IPS-20b (cell line): Measurements from ENCODE around the gene NUDT15.

Experiments
- H3K27ac ChIP-seq: one replicate; pipeline ENCODE4 v1.5.1; 2013; ENCODE audit warnings: low read length
- H3K27me3 ChIP-seq: 2 replicates; pipeline ENCODE4 v1.6.1; 2013; ENCODE audit warnings: mild to moderate bottlenecking, low read length, inconsistent platforms; ENCODE audit not compliant: insufficient read depth
- H3K36me3 ChIP-seq: 2 replicates; pipeline ENCODE4 v1.6.1; 2013; ENCODE audit warnings: low read depth, mild to moderate bottlenecking, inconsistent platforms, low read length, moderate library complexity; ENCODE audit not compliant: insufficient read depth
- H3K4me1 ChIP-seq: 2 replicates; pipeline ENCODE4 v1.6.1; 2013; ENCODE audit warnings: mild to moderate bottlenecking, control low read depth, inconsistent platforms, low read length, moderate library complexity; ENCODE audit not compliant: insufficient read depth
- H3K4me3 ChIP-seq: 2 replicates; pipeline ENCODE4 v1.5.1; 2013; ENCODE audit warnings: mild to moderate bottlenecking, low read length, inconsistent platforms
- H3K9ac ChIP-seq: 2 replicates; pipeline ENCODE4 v1.6.1; 2013; ENCODE audit warnings: low read depth, mild to moderate bottlenecking, inconsistent platforms, low read length, moderate library complexity
- H3K9me3 ChIP-seq: 2 replicates; pipeline ENCODE4 v1.6.1; 2013; ENCODE audit warnings: mild to moderate bottlenecking, low read depth, low read length, inconsistent platforms; ENCODE audit not compliant: insufficient read depth

Gene NUDT15

GRCh38 chr13:48009284-48009683 is 28.2 kb upstream of the NUDT15 start:
- Histone ChIP-seq H3K9me3 (no peaks in the 10 kb centered on the region), H3K27me3 (no peaks in the 10 kb centered on the region), H3K36me3 (no peaks in the 10 kb centered on the region), H3K4me1 (peaks cover 2% of the 10 kb centered on the region; the same call in 1 of the 2 replicates), H3K4me3 (no peak overlapping the region), H3K27ac (no peak overlapping the region), H3K9ac (no peak overlapping the region)

- no peak overlapping the region for H3K9ac ChIP-seq
- H3K4me3 ChIP-seq = no peak overlapping the region
- no peaks in the 10 kb centered on the region for H3K9me3 ChIP-seq
- H3K27ac ChIP-seq = no peak overlapping the region
- no peaks in the 10 kb centered on the region for H3K4me1 ChIP-seq
- H3K36me3 ChIP-seq = no peaks in the 10 kb centered on the region
- H3K27me3 ChIP-seq = no peaks in the 10 kb centered on the region
These were observed 26.8 kb upstream of the NUDT15 start for GRCh38 chr13:48010698-48011097.

GRCh38 chr13:48012668-48013067 is 24.9 kb upstream of the NUDT15 start:
- no peak overlapping the region for H3K27ac ChIP-seq

GRCh38 chr13:48014359-48014758 is 23.2 kb upstream of the NUDT15 start:
- H3K9ac ChIP-seq = no peak overlapping the region
- H3K9me3 ChIP-seq = no peaks in the 10 kb centered on the region
- no peak overlapping the region for H3K27ac ChIP-seq
- no peak overlapping the region for H3K4me3 ChIP-seq
- no peaks in the 10 kb centered on the region for H3K4me1 ChIP-seq
- H3K27me3 ChIP-seq = no peaks in the 10 kb centered on the region
- no peaks in the 10 kb centered on the region for H3K36me3 ChIP-seq

More at GRCh38 chr13:48012668-48013067, 24.9 kb upstream of the NUDT15 start:
- Histone ChIP-seq H3K27me3 (no peaks in the 10 kb centered on the region), H3K4me1 (no peaks in the 10 kb centered on the region), H3K9ac (no peak overlapping the region), H3K36me3 (no peaks in the 10 kb centered on the region), H3K9me3 (no peaks in the 10 kb centered on the region), H3K4me3 (no peak overlapping the region)

- Histone ChIP-seq H3K4me1 (no peaks in the 10 kb centered on the region), H3K27ac (no peak overlapping the region), H3K4me3 (no peak overlapping the region), H3K36me3 (no peaks in the 10 kb centered on the region), H3K9me3 (no peaks in the 10 kb centered on the region), H3K27me3 (no peaks in the 10 kb centered on the region), H3K9ac (no peak overlapping the region)
These were observed 18.9 kb upstream of the NUDT15 start for GRCh38 chr13:48018637-48019036.

- no peaks in the 10 kb centered on the region for H3K36me3 ChIP-seq
- no peak overlapping the region for H3K27ac ChIP-seq
- no peak overlapping the region for H3K4me3 ChIP-seq
These were observed 17.7 kb upstream of the NUDT15 start for GRCh38 chr13:48019796-48020195.

GRCh38 chr13:48028066-48028465 is 9.5 kb upstream of the NUDT15 start:
- Histone ChIP-seq H3K9ac (no peak overlapping the region), H3K27me3 (no peaks in the 10 kb centered on the region), H3K9me3 (peaks cover 27% of the 10 kb centered on the region), H3K4me3 (no peak overlapping the region), H3K36me3 (0 out of 2 replicates have a peak, but pooled peaks cover 3% of the 10 kb centered on the region), H3K4me1 (no peaks in the 10 kb centered on the region), H3K27ac (no peak overlapping the region)

More at GRCh38 chr13:48019796-48020195, 17.7 kb upstream of the NUDT15 start:
- H3K27me3 ChIP-seq = no peaks in the 10 kb centered on the region
- no peaks in the 10 kb centered on the region for H3K9me3 ChIP-seq
- H3K9ac ChIP-seq = no peak overlapping the region
- H3K4me1 ChIP-seq = no peaks in the 10 kb centered on the region

GRCh38 chr13:48029859-48030258 is 7.7 kb upstream of the NUDT15 start:
- H3K4me3 ChIP-seq = no peak overlapping the region
- no peaks in the 10 kb centered on the region for H3K4me1 ChIP-seq
- no peaks in the 10 kb centered on the region for H3K27me3 ChIP-seq
- peaks cover 34% of the 10 kb centered on the region for H3K9me3 ChIP-seq
- H3K9ac ChIP-seq = no peak overlapping the region
- 0 out of 2 replicates have a peak, but pooled peaks cover 3% of the 10 kb centered on the region for H3K36me3 ChIP-seq
- no peak overlapping the region for H3K27ac ChIP-seq

- Histone ChIP-seq H3K9me3 (peaks cover 1% of the 10 kb centered on the region), H3K27me3 (no peaks in the 10 kb centered on the region), H3K4me3 (peak overlapping the region; percentile 77), H3K27ac (no peak overlapping the region), H3K36me3 (peaks cover 28% of the 10 kb centered on the region), H3K9ac (0 out of 2 replicates have a peak overlapping the region, but pooled peaks have one; percentile 81), H3K4me1 (peaks cover 14% of the 10 kb centered on the region)
These were observed 1.2 kb downstream of the NUDT15 start for GRCh38 chr13:48038761-48039160.

GRCh38 chr13:48040049-48040448 is 2.5 kb downstream of the NUDT15 start:
- Histone ChIP-seq H3K9ac (no peak overlapping the region), H3K27ac (no peak overlapping the region), H3K9me3 (no peaks in the 10 kb centered on the region), H3K4me1 (peaks cover 14% of the 10 kb centered on the region), H3K4me3 (no peak overlapping the region), H3K36me3 (peaks cover 34% of the 10 kb centered on the region), H3K27me3 (no peaks in the 10 kb centered on the region)

GRCh38 chr13:48040896-48041295 is 3.4 kb downstream of the NUDT15 start:
- H3K4me3 ChIP-seq = no peak overlapping the region
- H3K27ac ChIP-seq = no peak overlapping the region
- H3K9ac ChIP-seq = no peak overlapping the region
- no peaks in the 10 kb centered on the region for H3K27me3 ChIP-seq
- H3K4me1 ChIP-seq = peaks cover 14% of the 10 kb centered on the region
- no peaks in the 10 kb centered on the region for H3K9me3 ChIP-seq
- H3K36me3 ChIP-seq = peaks cover 42% of the 10 kb centered on the region

- H3K27me3 ChIP-seq = no peaks in the 10 kb centered on the region
- H3K9ac ChIP-seq = no peak overlapping the region
- H3K36me3 ChIP-seq = peaks cover 62% of the 10 kb centered on the region
- peaks cover 8% of the 10 kb centered on the region for H3K4me1 ChIP-seq
- no peak overlapping the region for H3K4me3 ChIP-seq
- no peaks in the 10 kb centered on the region for H3K9me3 ChIP-seq
- H3K27ac ChIP-seq = no peak overlapping the region
These were observed 5.4 kb downstream of the NUDT15 start for GRCh38 chr13:48042894-48043293.
